HepG2 (cell line): ENCODE data around the gene ALX3. TPM values are rescaled to one million over a fixed set of nuclear protein-coding genes. Genes with fewer than 3 reads are reported as not detected.

Source experiments
- ATAC-seq: fragments of 200-7000 bp; cut with Tn5 transposase; 3 replicates; pipeline ENCODE4 v1.9.1; 2020; ENCODE audit warnings: mild to moderate bottlenecking, moderate library complexity
- BruUV-seq: library from RNA; stranded (reverse); fragments of 400-500 nt; replicated peaks from 2 replicates; lab custom pipeline; 2021; lab: Mats Ljungman, UMichigan
- CTCF ChIA-PET: fragments of 300-600 bp; formaldehyde crosslinking; extraction: SDS; loops from one replicate; lab custom pipeline; 2021; ENCODE audit warnings: low total read pairs, inconsistent platforms, low intra/inter-chr PET ratio; lab: Yijun Ruan, JAX
- POLR2A ChIA-PET: fragments of 350-600 bp; sonication (Branson Sonifier 250); formaldehyde crosslinking; loops from one replicate; lab custom pipeline; 2020; ENCODE audit warnings: antibody characterized with exemption, inconsistent platforms; lab: Yijun Ruan, JAX
- DNase-seq: peaks from one replicate; pipeline ENCODE4 v3.0.0-alpha.2; 2015; ENCODE audit warnings: low spot score
- FAIRE-seq: peaks from 3 replicates; lab custom pipeline; 2011; peaks lifted over from hg19 to GRCh38; lab: Jason Lieb, UNC
- H2AFZ ChIP-seq: one replicate; pipeline ENCODE4 v1.6.1; 2011; ENCODE audit warnings: low read length, inconsistent platforms
- H3K27ac ChIP-seq: fragments of 300-600 bp; 3 replicates; pipeline ENCODE4 v1.8.0; 2011; ENCODE audit warnings: mixed run types, mild to moderate bottlenecking, mixed read lengths, low read length, inconsistent platforms; ENCODE audit not compliant: insufficient read depth; ENCODE audit errors: extremely low read length
- H3K27me3 ChIP-seq, 2 experiments: fragments of 200-600 bp in 1 of 2; 2 replicates in 1 of 2; 3 replicates in 1 of 2; pipeline versions ENCODE4 v1.6.0 to v1.8.0; 2011; ENCODE audit warnings: low read length in 2 of 2, mild to moderate bottlenecking in 2 of 2, moderate library complexity in 2 of 2, inconsistent platforms in 1 of 2; ENCODE audit not compliant: insufficient read depth in 2 of 2, control insufficient read depth in 1 of 2
- H3K36me3 ChIP-seq, 2 experiments: fragments of 200-600 bp in 1 of 2; replicated peaks in 1 of 2; 2 replicates in 1 of 2; 3 replicates in 1 of 2; pipeline versions ENCODE4 v1.5.1 to v1.8.0; 2011; ENCODE audit warnings: low read length in 2 of 2, inconsistent platforms in 1 of 2; ENCODE audit not compliant: insufficient read depth in 2 of 2, control insufficient read depth in 1 of 2
- H3K4me1 ChIP-seq: 2 replicates; pipeline ENCODE4 v1.5.1; 2012; ENCODE audit warnings: low read length, inconsistent platforms; ENCODE audit not compliant: insufficient read depth
- H3K4me2 ChIP-seq: 2 replicates; pipeline ENCODE4 v1.6.0; 2011; ENCODE audit warnings: low read depth, low read length, inconsistent platforms
- H3K4me3 ChIP-seq, 3 experiments: fragments of 200-600 bp in 1 of 3; sonication (generic), shearing (Covaris generic) in 1 of 3; replicated peaks in 1 of 3; 2 replicates each; pipeline ENCODE4 v1.5.1; 2011 to 2016; ENCODE audit warnings: low read length in 3 of 3, inconsistent platforms in 2 of 3, low read depth in 2 of 3, mild to moderate bottlenecking in 2 of 3, control low read depth in 1 of 3, mixed read lengths in 1 of 3; ENCODE audit not compliant: insufficient read depth in 1 of 3
- H3K79me2 ChIP-seq: one replicate; pipeline ENCODE4 v1.6.1; 2011; ENCODE audit warnings: low read length, inconsistent platforms; ENCODE audit not compliant: insufficient read depth
- H3K9ac ChIP-seq: 2 replicates; pipeline ENCODE4 v1.6.0; 2011; ENCODE audit warnings: mild to moderate bottlenecking, low read depth, low read length, inconsistent platforms; ENCODE audit not compliant: insufficient read depth
- H3K9me3 ChIP-seq: 2 replicates; pipeline ENCODE4 v1.5.1; 2012; ENCODE audit warnings: mild to moderate bottlenecking, low read length
- H4K20me1 ChIP-seq: 2 replicates; pipeline ENCODE4 v1.6.0; 2011; ENCODE audit warnings: inconsistent platforms, mild to moderate bottlenecking, low read length, moderate library complexity; ENCODE audit not compliant: insufficient read depth
- CSRNP1 ChIP-seq: sonication (generic); formaldehyde crosslinking; IDR thresholded peaks from 2 replicates; pipeline ENCODE4 v1.8.1; 2023; ENCODE audit warnings: mild to moderate bottlenecking, missing genetic modification reagents
- EED ChIP-seq: sonication (generic); formaldehyde crosslinking; IDR thresholded peaks from 2 replicates; pipeline ENCODE4 v1.5.0; 2020; ENCODE audit warnings: mild to moderate bottlenecking, missing genetic modification reagents
- KLF11 ChIP-seq: IDR thresholded peaks from 2 replicates; pipeline ENCODE4 v1.6.1; 2016; ENCODE audit warnings: missing compliant biosample characterization
- MLXIP ChIP-seq: sonication (generic); formaldehyde crosslinking; IDR thresholded peaks from 2 replicates; pipeline ENCODE4 v1.9.0; 2021; ENCODE audit warnings: missing genetic modification reagents, borderline replicate concordance
- PCBP2 ChIP-seq: fragments of 200-400 bp; formaldehyde crosslinking; optimal IDR thresholded peaks from 2 replicates; pipeline ENCODE3; 2018; ENCODE audit warnings: low read length, low read depth; ENCODE audit not compliant: poor library complexity, severe bottlenecking
- SNRNP70 ChIP-seq: fragments of 200-400 bp; formaldehyde crosslinking; IDR thresholded peaks from 2 replicates; pipeline ENCODE4 v1.6.1; 2017; ENCODE audit warnings: mild to moderate bottlenecking, low read depth, low read length, moderate library complexity
- ZKSCAN1 ChIP-seq: fragments of 150-350 bp; IDR thresholded peaks from 2 replicates; pipeline ENCODE4 v1.6.1; 2014; ENCODE audit warnings: low read length
- ZNF234 ChIP-seq: sonication (generic); formaldehyde crosslinking; conservative IDR thresholded peaks from 2 replicates; pipeline ENCODE4 v1.5.1; 2020; ENCODE audit warnings: mild to moderate bottlenecking, missing genetic modification reagents
- ZNF605 ChIP-seq: sonication (generic); formaldehyde crosslinking; IDR thresholded peaks from 2 replicates; pipeline ENCODE4 v1.8.0; 2022; ENCODE audit warnings: mild to moderate bottlenecking, missing genetic modification reagents
- ZNF746 ChIP-seq: sonication (generic); formaldehyde crosslinking; IDR thresholded peaks from 2 replicates; pipeline ENCODE4 v1.8.0; 2022; ENCODE audit warnings: mild to moderate bottlenecking, missing genetic modification reagents
- ZNF75D ChIP-seq: sonication (generic); formaldehyde crosslinking; IDR thresholded peaks from 2 replicates; pipeline ENCODE4 v1.8.1; 2023; ENCODE audit warnings: missing genetic modification reagents, mild to moderate bottlenecking, borderline replicate concordance
- ZNF83 ChIP-seq: sonication (generic); formaldehyde crosslinking; IDR thresholded peaks from 2 replicates; pipeline ENCODE4 v1.4.0; 2020; ENCODE audit warnings: missing genetic modification reagents, mild to moderate bottlenecking, borderline replicate concordance
- WGBS: methylation state at CpG from one replicate; pipeline ENCODE4 v1.1.6; 2017; ENCODE audit warnings: low lambda C conversion rate; 5-methylcytosine and 5-hydroxymethylcytosine counted together
- in situ Hi-C: cut with HindIII; loops from 2 replicates; pipeline ENCODE4 v1.10.0; 2017; ENCODE audit warnings: low pct_unique_long_range_greater_than_20kb; ENCODE audit not compliant: extremely low pct_ligation_motif_present
- intact Hi-C: fragments of 100-400 bp; cut with micrococcal nuclease; formaldehyde crosslinking; loops from one replicate; pipeline ENCODE4 v1.10.0; 2022; ENCODE audit not compliant: unreplicated experiment
- polyA plus RNA-seq, 8 experiments: library from polyadenylated mRNA; depleted of rRNA in 3 of 8; stranded (reverse) in 7 of 8; unstranded in 1 of 8; fragments of >200 nt; fragmentation: Illumina TruSeq in 4 of 8; extraction: Trizol in 4 of 8; gene quantifications; 2 replicates each; pipeline versions ENCODE4 v1.2.1 to v1.2.3, GENCODE V29; 2011 to 2016; ENCODE audit warnings: low read depth in 4 of 8, missing spikeins in 1 of 8, mixed read lengths in 1 of 8; ENCODE audit not compliant: insufficient read depth in 1 of 8
- total RNA-seq, 5 experiments: library from RNA; depleted of rRNA; stranded (reverse); fragments of >200 nt; fragmentation: Illumina TruSeq; extraction: Trizol; gene quantifications; 2 replicates each; pipeline ENCODE4 v1.2.3, GENCODE V29; 2016; ENCODE audit warnings: low read depth in 1 of 5

The ALX3 gene
- total and polyA plus RNA-seq, 2 of the 13 experiments (the other 11 are each of a cell fraction or from before 2014, with no cell fraction given), result not detected

GRCh38 chr1:110038271-110038670, 32.2 kb downstream of the ALX3 start:
- Histone ChIP-seq H3K27me3 (no peaks in the 10 kb centered on the region), H2AFZ (no peak overlapping the region), H3K9me3 (no peaks in the 10 kb centered on the region), H3K27ac (no peak overlapping the region), H3K36me3 (peaks cover 21 to 53% of the 10 kb centered on the region in 2 experiments), H3K4me1 (peaks cover 24% of the 10 kb centered on the region), H3K4me3 (no peak overlapping the region), H4K20me1 (peaks cover 4% of the 10 kb centered on the region; the same call in 1 of the 2 replicates), H3K79me2 (peaks cover 25% of the 10 kb centered on the region), H3K9ac (no peak overlapping the region), H3K4me2 (no peak overlapping the region)
- DNase-seq, result no peak
- intact Hi-C loops, result no loop called here
- BruUV-seq, result no TSS peak
- POLR2A ChIA-PET, result no interaction called here
- in situ Hi-C loops, result no loop called here
- TF ChIP-seq PCBP2 (no peak), MLXIP (no peak), SNRNP70 (no peak), ZNF75D (CRISPR knock-in tag) (no peak), KLF11 (CRISPR knock-in tag) (no peak), CSRNP1 (CRISPR knock-in tag) (no peak), EED (CRISPR knock-in tag) (no peak), ZNF234 (CRISPR knock-in tag) (no peak), ZKSCAN1 (no peak), ZNF605 (CRISPR knock-in tag) (no peak), ZNF83 (no peak), ZNF746 (CRISPR knock-in tag) (no peak)
- no peak for FAIRE-seq
- CTCF ChIA-PET, result no interaction called here
- WGBS, result 100% methylated on average over 3 of the region's 5 CpGs
- no peak for ATAC-seq
